HG03571 (cell line): Measurements from ENCODE around the gene KCNH2.

Experiments used
- ATAC-seq: cut with Tn5 transposase; IDR thresholded peaks from one replicate; pipeline ENCODE4 v1.9.1; 2021; ENCODE audit not compliant: unreplicated experiment

KCNH2 gene

GRCh38 chr7:150962553-150963399 lies 15.3 kb downstream of the KCNH2 start:
- peak; percentile 79 for ATAC-seq

- no peak for ATAC-seq
Observed at GRCh38 chr7:150962290-150962552, 15.9 kb downstream of the KCNH2 start.

- no peak for ATAC-seq
Observed at GRCh38 chr7:150961510-150962289, 16.4 kb downstream of the KCNH2 start.

GRCh38 chr7:150959739-150960734 lies 18.1 kb downstream of the KCNH2 start:
- no peak for ATAC-seq

- ATAC-seq: no peak
Observed at GRCh38 chr7:150959081-150959480, 19.0 kb downstream of the KCNH2 start.

- no peak for ATAC-seq
Observed at GRCh38 chr7:150958597-150958996, 19.5 kb downstream of the KCNH2 start.

- ATAC-seq: no peak
Observed at GRCh38 chr7:150958062-150958552, 20.0 kb downstream of the KCNH2 start.

GRCh38 chr7:150957133-150958020 lies 20.7 kb downstream of the KCNH2 start:
- ATAC-seq: no peak

- no peak for ATAC-seq
Observed at GRCh38 chr7:150956395-150957132, 21.6 kb downstream of the KCNH2 start.

- no peak for ATAC-seq
Observed at GRCh38 chr7:150955519-150956394, 22.4 kb downstream of the KCNH2 start.

GRCh38 chr7:150954986-150955518 lies 23.1 kb downstream of the KCNH2 start:
- ATAC-seq: no peak

GRCh38 chr7:150954201-150954985 lies 23.7 kb downstream of the KCNH2 start:
- no peak for ATAC-seq

- ATAC-seq: no peak
Observed at GRCh38 chr7:150953061-150953997, 24.8 kb downstream of the KCNH2 start.

- no peak for ATAC-seq
Observed at GRCh38 chr7:150952331-150953050, 25.6 kb downstream of the KCNH2 start.

GRCh38 chr7:150951521-150951920 lies 26.6 kb downstream of the KCNH2 start:
- no peak for ATAC-seq

GRCh38 chr7:150951181-150951520 lies 27.0 kb downstream of the KCNH2 start:
- no peak for ATAC-seq
